Measurements from ENCODE around the gene TIMM50. TPM values are rescaled to one million over a fixed set of nuclear protein-coding genes. Genes with fewer than 3 reads are reported as not detected.

Gene TIMM50
- total RNA-seq, 3 donors from 2014 or later, result 39.4 to 45.6 (median 41.1) TPM

DNA sequence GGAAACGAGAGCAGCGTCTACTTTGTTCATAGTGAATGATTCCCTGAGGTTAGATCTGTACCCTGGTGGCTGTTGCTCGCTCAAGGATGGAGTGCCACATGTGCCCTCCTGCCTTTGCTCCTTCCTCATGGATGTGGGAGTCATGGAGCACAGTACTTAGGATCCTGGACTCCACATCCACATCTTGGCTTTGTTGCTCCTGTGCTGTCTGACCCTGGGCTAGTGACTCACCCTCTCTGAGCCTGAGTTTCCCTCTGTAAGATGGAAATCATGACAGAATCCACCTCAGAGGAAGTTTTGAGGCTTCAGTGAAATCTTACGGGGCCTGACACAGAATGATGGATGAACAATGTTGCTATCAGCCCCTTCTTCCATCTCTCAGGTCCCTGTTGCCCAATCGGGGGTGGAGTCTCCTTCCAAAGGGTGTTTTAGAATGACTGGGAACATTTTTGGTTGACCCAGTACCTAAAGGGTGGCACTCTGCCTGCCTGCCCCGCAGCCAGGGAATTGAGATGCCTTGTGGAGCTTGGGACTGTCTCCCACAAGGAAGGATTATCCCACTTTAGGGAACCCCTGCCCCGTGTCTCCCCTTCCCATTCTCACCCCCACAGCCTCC is 9.8 kb upstream of the TIMM50 start:
- H3K36me3 ChIP-seq, result peaks cover 23% of the 10 kb centered on the region
- no peaks in the 10 kb centered on the region for H3K27me3 ChIP-seq
- H3K4me1 ChIP-seq, result no peaks in the 10 kb centered on the region
- no peak overlapping the region for H3K27ac ChIP-seq
- DNase-seq (ENCODE audit: low spot score in 2 of 2), result no peak
- TF ChIP-seq POLR2A (IDR thresholded peaks at IDR 0.05), result no peak
- TF ChIP-seq, protein P1, sequence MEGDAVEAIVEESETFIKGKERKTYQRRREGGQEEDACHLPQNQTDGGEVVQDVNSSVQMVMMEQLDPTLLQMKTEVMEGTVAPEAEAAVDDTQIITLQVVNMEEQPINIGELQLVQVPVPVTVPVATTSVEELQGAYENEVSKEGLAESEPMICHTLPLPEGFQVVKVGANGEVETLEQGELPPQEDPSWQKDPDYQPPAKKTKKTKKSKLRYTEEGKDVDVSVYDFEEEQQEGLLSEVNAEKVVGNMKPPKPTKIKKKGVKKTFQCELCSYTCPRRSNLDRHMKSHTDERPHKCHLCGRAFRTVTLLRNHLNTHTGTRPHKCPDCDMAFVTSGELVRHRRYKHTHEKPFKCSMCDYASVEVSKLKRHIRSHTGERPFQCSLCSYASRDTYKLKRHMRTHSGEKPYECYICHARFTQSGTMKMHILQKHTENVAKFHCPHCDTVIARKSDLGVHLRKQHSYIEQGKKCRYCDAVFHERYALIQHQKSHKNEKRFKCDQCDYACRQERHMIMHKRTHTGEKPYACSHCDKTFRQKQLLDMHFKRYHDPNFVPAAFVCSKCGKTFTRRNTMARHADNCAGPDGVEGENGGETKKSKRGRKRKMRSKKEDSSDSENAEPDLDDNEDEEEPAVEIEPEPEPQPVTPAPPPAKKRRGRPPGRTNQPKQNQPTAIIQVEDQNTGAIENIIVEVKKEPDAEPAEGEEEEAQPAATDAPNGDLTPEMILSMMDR (IDR thresholded peaks at IDR 0.05), result no peak
- TF ChIP-seq POLR2AphosphoS5 (IDR thresholded peaks at IDR 0.05), result no peak
- H3K4me3 ChIP-seq, result no peak overlapping the region
- intact Hi-C loops (cut with DNase I; ENCODE audit: low total_unique reads), result loop anchor here (2.0 kb wide), 1 partner anchor 66 kb away; no protein-coding TSS in a partner anchor
- H3K9me3 ChIP-seq, result no peaks in the 10 kb centered on the region

DNA sequence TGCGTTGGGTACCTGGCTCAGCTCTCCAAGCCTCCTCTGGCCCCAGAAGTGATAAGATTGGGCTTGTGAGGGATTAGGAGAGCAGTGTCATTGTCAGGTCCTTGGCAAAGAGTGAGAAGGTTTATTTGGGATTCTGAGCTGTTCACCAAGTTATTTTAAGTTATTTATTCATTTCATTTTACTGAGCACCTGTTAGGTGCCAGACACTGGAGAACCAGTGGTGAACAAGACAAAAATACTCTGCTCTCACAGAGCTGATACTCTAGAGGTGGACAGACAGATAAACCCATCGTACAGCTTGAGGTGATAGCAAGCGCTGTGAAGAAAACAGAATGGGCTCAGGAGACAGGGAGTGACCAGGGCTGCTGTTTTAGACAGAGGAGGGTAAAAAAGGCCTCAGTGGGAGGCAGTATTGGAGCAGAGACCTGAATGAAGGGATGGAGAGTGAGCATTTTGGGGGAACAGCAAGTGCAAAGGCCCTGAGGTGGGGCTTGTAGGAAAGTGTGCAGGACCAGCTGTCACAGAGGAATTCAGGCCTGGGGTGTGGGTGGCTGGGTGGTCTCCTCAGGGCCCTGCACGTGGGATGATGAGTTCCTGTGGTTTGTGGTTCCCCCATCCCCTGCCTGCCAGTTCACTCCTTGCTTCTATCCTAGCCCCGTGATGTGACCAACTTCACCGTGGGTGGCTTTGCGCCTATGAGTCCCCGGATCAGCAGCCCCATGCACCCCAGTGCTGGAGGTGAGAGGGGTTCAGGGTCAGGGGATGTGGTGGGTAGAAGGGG is 8.7 kb upstream of the TIMM50 start:
- intact Hi-C loops (cut with DNase I; ENCODE audit: low total_unique reads), result loop anchor here (2.0 kb wide), 1 partner anchor 65 kb away; no protein-coding TSS in a partner anchor

DNA sequence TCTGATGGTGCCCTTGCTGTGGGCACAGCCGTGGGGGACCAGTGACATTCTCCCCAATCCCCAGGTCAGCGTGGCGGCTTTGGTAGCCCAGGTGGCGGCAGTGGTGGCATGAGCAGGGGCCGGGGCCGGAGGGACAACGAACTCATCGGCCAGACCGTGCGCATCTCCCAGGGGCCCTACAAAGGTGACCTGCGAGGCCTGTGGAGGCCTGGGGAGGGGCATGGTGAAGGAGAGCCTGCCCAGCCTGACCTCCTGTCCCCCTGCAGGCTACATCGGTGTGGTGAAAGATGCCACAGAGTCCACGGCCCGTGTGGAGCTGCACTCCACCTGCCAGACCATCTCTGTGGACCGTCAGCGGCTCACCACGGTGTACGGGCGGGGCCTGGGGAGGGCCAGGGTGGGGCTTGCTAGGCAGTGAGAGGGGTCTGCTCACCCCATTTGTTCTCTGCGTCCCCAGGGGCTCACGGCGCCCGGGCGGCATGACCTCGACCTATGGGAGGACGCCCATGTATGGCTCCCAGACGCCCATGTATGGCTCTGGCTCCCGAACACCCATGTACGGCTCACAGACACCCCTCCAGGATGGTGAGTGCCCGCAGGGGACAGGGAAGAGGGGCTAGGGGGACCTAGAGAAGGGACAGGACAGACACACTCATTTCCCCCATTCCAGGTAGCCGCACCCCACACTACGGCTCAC is 7.7 kb upstream of the TIMM50 start:
- intact Hi-C loops (cut with DNase I; ENCODE audit: low total_unique reads), result no loop called here
- no peaks in the 10 kb centered on the region for H3K4me1 ChIP-seq
- TF ChIP-seq, protein P1 (IDR thresholded peaks at IDR 0.05), result no peak
- TF ChIP-seq POLR2AphosphoS5 (IDR thresholded peaks at IDR 0.05), result no peak
- TF ChIP-seq POLR2A (IDR thresholded peaks at IDR 0.05), result no peak
- H3K4me3 ChIP-seq, result no peak overlapping the region
- no peak for DNase-seq (ENCODE audit: low spot score in 2 of 2)
- no peak overlapping the region for H3K27ac ChIP-seq
- peaks cover 23% of the 10 kb centered on the region for H3K36me3 ChIP-seq
- H3K9me3 ChIP-seq, result no peaks in the 10 kb centered on the region
- H3K27me3 ChIP-seq, result no peaks in the 10 kb centered on the region

More for the DNA sequence above, 8.7 kb upstream of the TIMM50 start:
- TF ChIP-seq, protein P1 (IDR thresholded peaks at IDR 0.05), result no peak
- TF ChIP-seq POLR2AphosphoS5 (IDR thresholded peaks at IDR 0.05), result no peak
- TF ChIP-seq POLR2A (IDR thresholded peaks at IDR 0.05), result no peak
- DNase-seq (ENCODE audit: low spot score in 2 of 2), result no peak
- no peak overlapping the region for H3K4me3 ChIP-seq
- H3K27ac ChIP-seq, result no peak overlapping the region
- H3K36me3 ChIP-seq, result peaks cover 23% of the 10 kb centered on the region
- H3K4me1 ChIP-seq, result no peaks in the 10 kb centered on the region
- H3K27me3 ChIP-seq, result no peaks in the 10 kb centered on the region
- H3K9me3 ChIP-seq, result no peaks in the 10 kb centered on the region

DNA sequence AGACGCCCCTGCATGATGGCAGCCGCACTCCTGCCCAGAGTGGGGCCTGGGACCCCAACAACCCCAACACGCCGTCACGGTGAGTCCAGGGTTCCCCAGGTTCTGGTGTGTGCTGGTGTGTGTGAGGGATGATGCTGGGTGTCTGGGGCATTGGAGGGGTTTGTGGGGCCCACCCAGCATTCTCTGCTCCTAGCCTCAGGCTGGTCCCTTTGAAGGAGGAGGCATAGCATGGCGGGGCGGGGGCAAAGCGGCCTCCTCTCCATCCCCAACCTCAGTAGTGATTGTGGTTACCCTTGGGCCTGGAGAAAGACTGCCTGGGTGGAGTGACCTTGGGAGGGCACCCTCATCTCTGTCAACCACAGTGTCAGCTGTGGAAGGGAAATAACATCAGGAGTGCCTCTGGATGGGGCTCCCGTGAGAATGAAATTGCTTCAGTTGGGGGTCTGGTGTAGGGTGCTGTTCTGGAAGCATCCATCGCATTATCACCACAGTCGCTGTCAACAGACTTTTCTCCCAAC is 7.1 kb upstream of the TIMM50 start:
- DNase-seq (ENCODE audit: low spot score in 2 of 2), result no peak
- no peak overlapping the region for H3K4me3 ChIP-seq
- TF ChIP-seq POLR2AphosphoS5 (IDR thresholded peaks at IDR 0.05), result no peak
- TF ChIP-seq, protein P1 (IDR thresholded peaks at IDR 0.05), result no peak
- TF ChIP-seq POLR2A (IDR thresholded peaks at IDR 0.05), result no peak
- no peaks in the 10 kb centered on the region for H3K27me3 ChIP-seq
- no peaks in the 10 kb centered on the region for H3K4me1 ChIP-seq
- intact Hi-C loops (cut with DNase I; ENCODE audit: low total_unique reads), result no loop called here
- no peaks in the 10 kb centered on the region for H3K9me3 ChIP-seq
- H3K36me3 ChIP-seq, result peaks cover 17% of the 10 kb centered on the region
- H3K27ac ChIP-seq, result no peak overlapping the region

Measured in breast epithelium (tissue), 4 donors.